CD4-positive, alpha-beta T cell treated with Interferon gamma for 1 hour (primary cell): ENCODE results near the gene FCER1G.
"Not testable (repeated sequence)": the region's sequence is repeated elsewhere in the genome, so short reads cannot be mapped to it uniquely, and the experiment has no call there.

ENCODE experiments used
- DNase-seq: peaks from one replicate; pipeline ENCODE4 v3.0.0-alpha.2; 2020

FCER1G gene

DNA sequence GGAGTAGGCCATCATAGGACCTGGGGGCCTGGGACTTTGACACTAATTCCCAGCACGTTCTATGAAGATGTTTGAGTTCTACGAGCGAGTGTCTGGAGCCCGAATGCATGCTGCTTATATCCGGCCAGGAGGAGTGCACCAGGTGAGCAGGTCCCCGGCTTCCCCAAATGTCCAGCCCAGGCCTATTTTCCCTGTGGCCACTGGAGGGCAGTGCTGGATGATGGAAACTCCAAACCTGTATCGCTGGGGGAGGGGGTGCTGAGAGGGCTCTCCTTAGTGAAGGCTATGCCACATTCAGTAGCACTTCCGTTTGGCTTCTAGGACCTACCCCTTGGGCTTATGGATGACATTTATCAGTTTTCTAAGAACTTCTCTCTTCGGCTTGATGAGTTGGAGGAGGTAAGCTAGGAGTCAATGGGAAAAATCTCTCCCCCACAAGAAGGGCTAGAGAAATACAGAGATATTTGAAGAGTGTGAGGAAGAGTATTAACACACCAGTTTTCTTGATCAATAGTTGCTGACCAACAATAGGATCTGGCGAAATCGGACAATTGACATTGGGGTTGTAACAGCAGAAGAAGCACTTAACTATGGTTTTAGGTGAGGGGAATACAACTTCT is 5.2 kb upstream of the FCER1G start:
- peak; percentile 76 for DNase-seq

DNA sequence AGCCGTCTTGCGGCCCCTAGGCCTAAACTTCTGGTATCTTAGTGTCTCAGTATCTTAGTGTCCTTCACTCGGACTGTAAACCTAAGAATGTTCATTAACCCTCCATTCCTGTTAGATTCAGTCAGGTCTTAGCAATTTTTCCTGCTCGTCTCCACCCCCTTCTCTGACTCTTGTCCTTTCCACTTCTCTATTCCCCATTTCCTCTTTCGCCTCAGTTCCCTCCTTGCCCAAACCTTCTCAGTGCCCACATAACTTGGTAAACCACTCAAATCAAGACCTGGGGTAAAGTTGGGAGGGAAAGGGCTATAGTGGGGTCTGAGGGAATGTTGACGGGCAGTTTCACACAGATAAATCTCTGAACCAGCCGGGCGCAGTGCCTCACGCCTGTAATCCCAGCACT is 726 bp upstream of the FCER1G start:
- no peak for DNase-seq

DNA sequence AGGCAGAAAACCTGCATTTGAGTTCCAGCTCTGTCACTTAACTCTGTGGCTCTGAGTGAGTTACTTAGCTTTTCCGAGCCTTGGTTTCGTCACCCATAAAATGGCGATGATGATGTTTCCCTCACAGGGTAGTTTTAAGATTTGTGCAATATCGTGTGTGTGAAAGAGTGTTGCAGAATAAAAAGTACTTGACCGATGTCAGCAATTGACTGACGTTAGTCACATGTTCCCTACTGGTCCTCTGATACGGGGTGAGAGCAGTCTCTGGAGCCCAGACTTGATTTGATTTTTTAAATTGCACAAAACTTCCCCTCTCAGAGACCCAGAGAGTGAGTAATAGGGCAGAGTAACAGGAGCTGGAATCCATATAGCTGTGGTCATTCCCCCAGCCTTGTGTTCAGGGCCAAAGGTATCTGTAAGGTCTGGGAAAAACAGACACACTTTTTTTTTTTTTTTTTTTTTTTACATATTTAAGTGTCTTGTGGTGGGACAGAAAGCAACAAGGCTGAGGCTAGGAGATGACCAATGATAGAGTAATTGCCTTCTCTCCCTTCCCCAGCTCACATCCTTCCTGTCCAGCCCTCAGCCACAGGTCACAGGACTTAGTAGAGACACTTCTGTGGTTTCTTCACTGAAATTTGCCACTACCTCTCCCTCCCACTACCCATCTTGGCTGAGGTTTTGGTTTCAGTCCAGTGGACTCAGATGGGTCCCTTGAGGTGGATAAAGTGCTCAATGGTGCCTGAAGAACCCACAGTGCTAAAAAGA is 2.0 kb downstream of the FCER1G start:
- peak; percentile 57 for DNase-seq

DNA sequence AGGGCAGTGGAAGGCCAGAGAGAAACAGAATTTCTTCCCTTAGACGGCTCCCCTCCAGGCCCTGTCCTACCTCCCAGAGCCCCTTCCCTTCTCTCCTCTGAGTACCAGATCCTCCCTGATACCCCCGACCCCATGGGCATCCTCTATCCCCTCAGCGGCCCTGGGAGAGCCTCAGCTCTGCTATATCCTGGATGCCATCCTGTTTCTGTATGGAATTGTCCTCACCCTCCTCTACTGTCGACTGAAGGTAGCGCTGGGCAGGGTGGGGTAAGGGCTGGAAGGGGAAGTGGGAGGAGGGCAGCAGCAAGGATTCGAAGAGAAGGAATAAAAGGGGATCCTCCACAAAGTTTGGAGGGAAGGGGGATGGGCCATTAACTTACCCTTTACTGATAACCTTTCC is 2.7 kb downstream of the FCER1G start:
- no peak for DNase-seq

DNA sequence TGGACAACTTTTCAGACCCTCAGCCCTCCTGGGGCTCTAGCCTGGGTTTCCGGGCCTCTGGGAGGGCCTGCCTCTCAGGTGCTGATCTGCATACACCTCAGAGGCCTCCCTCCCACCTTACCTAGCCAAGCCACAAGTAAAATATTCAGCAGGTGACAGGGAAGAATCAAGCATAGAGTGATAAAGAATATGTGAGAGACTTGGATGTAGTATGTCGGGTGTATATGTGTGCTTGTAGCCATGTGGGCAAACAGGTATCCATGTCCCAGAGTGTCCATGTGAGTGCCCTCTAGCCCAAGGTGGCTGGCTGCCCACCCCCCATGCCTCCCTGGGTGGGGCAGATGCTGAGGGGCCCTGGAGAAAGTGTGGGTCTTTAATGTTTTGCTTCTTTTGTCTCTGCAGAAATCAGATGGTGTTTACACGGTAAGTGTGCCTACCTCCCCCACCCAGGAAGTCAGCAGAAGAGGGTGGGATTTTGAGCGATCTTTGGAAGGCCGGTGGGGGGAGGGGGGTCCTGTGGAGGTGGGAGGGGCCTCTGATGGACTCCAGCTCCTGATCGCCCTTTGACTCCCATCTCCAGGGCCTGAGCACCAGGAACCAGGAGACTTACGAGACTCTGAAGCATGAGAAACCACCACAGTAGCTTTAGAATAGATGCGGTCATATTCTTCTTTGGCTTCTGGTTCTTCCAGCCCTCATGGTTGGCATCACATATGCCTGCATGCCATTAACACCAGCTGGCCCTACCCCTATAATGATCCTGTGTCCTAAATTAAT is 3.4 kb downstream of the FCER1G start:
- no peak for DNase-seq

DNA sequence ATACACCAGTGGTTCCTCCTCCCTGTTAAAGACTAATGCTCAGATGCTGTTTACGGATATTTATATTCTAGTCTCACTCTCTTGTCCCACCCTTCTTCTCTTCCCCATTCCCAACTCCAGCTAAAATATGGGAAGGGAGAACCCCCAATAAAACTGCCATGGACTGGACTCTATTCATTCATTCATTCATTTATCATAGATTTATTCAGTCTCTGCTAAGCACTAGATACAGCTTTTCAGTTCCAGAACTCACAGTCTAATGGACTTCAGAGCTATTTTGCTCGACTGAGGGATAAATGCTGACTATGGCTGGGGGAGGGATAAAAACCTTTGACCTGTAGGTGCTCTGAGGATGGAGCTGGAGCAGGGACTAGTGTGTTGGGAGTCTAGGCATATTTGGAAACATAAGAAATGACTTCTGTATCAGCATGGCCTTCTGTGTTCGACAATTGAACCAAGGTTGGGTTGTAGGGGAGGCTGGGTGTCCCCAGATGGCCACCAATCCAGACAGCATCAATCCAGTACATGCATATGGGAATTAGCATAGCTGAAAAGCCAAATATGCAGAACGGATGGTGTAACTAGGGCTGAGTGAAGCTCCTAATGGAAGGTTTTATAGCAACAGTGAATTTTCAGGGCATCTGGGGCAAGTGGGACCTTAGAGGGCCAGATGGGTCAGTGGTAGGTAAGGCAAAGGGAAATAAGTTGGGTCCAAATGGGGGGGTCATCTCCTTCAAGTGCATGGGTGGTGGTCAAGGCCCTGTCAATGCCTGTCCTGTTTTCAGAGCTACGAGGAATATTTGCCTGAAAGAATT is 4.2 kb downstream of the FCER1G start:
- no peak for DNase-seq

DNA sequence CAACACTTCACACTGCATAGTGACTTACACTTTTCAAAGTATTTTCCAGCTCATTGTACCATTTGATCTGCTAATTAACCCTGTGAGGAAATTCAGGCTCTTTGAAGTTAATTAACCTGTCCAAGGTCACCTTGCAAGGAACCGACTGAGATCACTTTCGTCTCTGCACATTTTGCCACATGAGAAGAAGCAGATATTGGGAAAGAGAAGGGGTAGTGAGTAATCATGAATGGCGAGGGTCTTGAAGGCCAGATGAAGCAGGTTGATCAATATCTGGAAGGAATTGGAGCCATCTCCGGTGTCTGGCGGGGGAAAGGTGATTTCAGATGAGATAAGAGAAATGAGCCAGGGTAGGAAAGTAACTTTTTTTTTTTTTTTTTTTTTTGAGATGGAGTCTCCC is 4.9 kb downstream of the FCER1G start:
- no peak for DNase-seq

DNA sequence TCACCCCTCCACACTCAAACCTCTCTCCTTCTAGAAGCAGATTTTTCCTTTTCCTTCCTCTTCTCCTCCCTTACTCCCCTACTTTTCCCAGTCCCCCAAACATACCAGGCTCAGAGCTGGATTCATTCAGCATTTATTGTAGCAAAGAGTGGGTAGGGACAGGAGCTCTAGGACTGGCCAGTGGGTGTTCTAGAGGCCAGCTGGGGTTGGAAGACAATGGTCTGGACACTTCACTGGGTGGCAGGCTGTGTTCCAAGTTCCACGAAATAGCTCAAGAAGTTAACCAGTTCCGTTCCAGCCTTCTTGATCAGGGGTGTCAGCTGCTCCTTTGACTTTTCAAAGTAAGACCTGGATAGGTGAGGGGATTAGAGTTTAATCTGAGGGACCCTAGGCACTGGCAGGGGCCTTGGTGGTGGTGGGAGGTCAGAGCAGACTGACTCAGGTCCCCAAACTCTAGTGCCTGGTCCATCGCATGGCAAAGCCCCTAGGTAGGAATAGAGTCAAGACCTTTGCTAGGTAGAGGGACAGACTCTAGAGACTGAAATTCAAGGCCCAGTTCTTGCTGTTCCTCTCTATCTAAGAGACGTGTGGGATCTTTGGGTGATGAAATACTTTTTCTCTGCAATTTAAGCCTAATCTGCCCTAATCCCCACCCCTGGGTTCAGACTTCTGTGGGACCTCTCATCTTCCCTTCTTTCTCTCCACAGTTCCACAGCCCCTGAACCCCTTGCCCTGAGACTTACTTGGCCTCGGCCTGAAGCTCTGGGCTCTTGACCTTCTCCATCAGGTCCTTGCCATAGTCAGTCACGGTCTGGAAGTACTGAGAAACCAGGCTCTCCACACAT is 7.3 kb downstream of the FCER1G start:
- DNase-seq, result no peak

DNA sequence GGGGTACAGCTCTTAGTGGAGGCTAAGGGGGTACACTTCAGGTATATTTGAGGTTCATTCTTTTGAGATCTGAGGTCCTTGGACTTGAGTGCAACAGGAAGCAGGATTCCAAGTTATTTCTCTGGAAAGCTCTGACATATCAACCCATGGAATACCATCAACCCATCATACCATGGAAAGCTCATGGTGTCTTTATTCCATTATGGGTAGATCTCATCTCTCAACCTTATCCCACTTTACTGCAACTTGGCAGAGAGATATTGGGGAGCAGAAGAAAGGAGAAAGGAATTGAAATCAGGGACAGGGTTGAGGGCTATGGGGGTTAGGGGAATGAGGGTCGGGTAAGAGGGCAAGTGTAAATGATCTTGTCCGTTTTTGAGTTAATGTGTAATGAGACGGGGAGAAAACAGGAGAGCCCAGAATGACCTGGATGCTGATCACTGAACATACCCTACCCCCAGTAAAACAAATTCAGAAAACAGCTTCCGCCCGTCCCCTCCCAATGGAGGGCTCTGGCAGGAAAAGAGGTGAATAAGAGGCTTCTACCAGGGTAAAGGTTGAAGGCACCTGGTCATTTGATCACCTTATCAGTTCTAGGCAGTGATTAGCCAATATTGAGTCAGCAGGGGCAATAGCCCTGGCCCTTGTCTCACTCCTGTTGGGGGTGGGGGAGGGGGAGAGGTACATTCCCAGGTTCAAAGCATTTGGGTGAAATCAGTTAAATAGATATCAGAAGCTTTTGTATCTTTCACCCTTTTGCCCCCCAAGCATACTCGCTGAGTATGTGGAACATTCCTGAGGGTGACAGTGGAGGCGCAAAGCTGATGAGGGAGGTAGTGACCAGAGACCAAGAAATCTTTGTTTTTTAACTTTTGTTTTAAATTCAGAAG is 9.0 kb downstream of the FCER1G start:
- DNase-seq, result no peak

DNA sequence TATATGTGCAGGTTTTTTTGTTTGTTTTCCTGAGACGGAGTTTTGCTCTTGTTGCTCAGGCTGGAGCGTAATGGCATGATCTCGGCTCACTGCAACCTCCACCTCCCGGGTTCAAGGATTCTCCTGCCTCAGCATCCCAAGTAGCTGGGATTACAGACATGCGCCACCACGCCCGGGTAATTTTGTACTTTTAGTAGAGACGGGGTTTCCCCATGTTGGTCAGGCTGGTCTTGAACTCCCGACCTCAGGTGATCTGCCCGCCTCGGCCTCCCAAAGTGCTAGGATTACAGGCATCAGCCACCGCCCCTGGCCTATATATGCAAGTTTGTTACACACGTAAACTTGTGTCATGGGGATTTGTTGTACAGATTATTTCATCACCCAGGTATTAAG is 9.6 kb downstream of the FCER1G start:
- not testable (repeated sequence) for DNase-seq

DNA sequence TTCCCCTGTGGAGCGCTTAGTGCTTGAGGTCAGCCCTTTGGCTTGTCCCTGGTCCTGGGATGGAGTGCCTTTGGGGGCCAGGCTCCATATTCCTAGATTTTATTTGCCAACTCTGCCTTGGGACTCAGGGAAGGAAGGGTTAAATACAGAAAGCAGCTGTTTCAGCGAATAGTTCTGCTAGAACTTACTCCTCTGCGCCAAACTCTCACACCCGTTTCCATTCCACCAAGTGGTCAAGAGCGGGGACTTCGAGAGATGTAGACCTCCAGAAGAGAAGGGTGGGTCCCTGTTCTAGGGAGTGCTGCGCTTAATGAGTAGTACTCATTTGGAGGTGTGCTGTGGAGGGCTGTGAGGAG is 10.1 kb downstream of the FCER1G start:
- DNase-seq, result no peak

DNA sequence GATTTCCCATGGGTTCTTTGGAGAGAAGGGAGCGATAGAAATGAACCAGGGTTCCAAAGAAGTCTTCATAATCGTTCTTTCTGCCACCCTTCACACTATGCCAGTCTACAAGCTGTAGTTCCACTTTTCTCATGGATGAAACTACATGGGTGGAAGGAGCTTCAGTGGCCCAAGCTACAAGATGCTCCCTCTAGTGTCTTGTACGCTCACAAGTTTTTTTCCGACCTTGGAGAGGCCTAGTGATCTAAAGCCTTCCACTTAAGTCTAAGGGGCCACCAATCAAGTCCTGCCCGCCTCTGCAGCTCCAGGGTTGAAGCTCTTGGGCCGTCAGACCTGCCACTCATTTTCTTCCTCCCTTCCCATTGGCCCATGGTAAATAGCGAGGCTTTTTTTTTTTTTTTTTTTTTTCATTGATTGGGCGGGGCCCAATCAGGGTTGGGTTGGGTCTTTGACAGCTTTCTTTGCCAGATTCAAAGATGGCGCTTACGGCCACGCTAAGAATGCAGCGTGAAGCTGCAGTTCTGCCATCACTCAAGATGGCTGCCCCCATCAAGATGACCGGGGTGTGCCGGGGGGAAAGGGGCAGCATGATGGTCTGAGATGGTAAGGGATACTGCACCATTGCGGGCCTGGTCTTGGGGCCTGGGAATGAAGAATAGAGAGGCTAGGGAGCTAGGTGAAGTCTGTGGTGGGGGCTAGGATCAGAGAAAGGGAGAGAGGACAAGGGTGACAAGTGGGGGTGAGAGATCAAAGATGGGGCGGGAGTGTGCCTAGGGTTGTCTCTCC is 10.6 kb downstream of the FCER1G start, which contains the start of gene TOMM40L:
TSS of gene TOMM40L (plus strand) at position 527 of the 786 bp plus-strand sequence. CDS start 430 bp downstream, outside the sequence.
- peak; percentile 97 for DNase-seq

DNA sequence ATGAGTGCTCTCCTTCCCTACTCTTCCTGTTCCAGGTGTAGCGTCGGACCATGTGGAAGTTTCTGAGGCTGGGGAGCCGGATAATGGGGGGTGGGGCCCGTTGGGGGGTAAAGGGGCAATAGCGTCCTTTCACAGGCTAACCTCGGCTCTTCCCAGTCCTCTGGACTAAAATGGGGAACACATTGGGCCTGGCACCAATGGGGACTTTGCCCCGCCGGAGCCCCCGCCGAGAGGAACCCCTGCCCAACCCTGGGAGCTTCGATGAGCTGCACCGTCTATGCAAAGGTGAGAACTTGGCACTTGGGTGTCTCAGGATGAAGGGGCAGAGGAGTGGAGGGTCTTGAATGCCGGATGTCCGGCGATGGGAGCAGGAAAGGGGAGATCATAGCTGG is 11.2 kb downstream of the FCER1G start:
- DNase-seq, result no peak

DNA sequence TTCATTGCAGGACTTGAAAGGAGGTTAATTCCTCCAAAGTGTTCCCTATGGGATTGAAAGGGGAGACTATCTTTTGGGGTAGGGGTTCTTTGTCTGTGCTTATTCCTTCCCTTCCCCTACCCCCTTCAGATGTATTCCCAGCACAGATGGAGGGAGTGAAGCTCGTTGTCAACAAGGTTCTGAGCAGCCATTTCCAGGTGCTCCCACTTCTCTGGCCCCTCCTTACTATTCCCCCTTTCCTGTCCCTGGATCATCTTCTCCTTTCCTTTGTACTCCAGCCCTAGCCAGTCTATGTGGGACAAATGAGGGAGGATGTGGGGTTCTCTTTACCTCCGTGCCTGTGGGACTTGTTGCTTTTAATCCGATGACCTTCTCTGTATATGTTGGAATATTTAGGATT is 11.7 kb downstream of the FCER1G start:
- DNase-seq, result no peak

DNA sequence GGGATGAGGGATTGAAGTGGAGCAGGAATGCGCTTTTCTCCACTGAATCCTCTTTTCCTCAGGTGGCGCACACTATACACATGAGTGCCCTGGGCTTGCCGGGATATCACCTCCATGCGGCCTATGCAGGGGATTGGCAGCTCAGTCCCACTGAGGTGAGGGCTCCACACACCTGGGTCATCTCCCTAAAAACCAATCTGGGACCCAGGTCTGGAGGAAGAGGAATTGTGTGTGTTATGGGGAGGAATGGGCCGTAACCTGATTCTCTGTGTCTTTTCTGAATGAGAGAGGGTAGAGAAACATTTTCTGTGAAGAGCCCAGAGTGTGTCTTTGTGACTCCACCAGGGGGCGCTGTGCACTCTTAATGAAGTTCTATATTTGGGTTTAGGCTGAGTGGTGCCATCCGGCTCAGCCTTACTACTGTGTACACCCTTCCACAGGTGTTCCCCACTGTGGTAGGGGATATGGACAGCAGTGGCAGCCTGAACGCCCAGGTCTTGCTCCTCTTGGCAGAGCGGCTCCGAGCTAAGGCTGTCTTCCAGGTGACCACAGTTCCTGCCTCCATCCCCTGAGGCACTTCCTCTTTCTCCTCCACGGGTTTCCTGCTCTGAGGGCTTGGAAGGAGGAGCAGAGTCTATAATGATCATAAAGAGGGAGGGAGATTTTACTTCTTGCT is 12.2 kb downstream of the FCER1G start:
- DNase-seq, result peak; percentile 79

DNA sequence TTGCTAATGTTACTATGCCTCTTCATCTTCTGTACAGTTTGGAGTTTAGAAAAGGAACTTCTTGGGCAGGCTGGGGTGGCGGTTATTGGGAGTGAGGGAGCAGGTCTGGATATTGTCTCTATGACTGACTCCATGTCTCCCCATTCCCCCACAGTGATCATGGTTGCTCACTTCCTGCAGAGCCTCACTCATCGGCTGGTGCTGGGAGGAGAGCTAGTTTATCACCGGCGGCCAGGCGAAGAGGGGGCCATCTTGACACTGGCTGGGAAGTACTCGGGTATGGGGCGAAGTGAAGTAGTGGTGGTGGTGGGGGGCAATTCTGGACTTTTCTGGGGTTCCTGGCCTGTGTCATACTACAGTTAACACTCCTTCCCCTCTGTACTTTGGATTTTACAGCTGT is 12.9 kb downstream of the FCER1G start:
- DNase-seq, result no peak

DNA sequence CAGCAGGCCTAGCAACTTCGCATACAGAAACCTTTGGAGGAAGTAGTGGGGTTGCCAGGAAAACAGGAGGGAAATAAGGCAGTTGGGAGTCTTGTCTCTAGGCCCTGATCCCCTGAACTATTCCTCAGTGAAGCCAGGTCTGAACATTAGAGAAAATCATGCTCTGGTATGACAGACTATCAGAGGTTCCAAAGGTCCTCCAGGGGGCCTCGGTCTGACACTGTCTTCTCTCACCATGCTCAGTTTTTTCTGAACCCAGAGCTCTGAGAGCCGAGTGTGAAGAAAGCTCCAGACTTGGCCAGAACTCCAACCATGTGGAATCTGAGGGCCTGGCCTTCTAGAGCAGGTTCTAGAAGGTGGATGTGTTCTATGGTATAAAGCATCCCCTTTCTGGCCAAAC is 14.8 kb downstream of the FCER1G start:
- no peak for DNase-seq

DNA sequence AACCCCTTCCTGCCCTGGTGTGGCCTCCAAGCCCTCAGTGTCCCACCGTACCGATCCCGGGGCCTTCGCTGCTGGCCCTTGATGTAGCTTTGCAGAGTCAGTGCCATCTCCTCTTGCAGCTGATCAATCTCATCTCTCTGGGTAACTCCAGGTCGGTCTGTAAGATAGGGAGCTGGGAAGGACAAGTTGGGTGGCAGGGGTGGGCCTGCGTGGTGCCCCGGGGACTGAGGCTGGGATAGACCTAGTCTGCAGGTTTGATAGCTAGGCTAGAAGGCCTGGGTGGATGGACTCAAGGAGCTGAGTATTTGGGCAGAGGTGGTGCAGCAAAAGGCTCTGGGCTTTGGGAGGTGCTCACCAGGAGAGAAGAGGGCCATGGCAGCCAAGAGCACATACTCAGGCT is 15.7 kb downstream of the FCER1G start:
- no peak for DNase-seq

DNA sequence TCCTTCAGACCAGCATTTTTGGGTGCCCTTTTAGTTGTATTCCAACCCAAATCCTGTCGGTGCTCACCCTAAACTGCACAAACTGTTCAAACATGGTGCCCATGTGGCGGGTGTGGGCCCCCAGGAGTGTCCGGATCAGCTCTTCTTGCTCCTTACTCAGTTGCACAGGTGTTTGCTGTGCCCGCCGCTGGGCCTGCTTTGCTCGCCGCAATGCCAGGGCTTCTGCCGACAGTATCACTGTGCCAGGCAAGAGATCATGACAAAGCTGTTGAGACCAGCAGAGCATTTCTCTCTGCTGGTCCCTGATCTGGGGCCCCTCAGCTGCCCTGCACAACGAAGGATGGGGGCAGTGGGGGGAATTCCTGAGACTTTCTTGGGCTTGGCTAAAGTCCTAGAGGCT is 18.0 kb downstream of the FCER1G start:
- DNase-seq, result no peak
